Fibroblast of the aortic adventitia (primary cell): ENCODE results near the gene TSHZ3. TPM values are rescaled to one million over a fixed set of nuclear protein-coding genes. Genes with fewer than 3 reads are reported as not detected.

Experiments used
- DNase-seq: peaks from one replicate; pipeline ENCODE4 v3.0.0-alpha.2; 2010; ENCODE audit warnings: low read depth
- H3K4me3 ChIP-seq: 2 replicates; pipeline ENCODE4 v1.5.1; 2011; ENCODE audit warnings: low read depth, mild to moderate bottlenecking, control low read depth, low read length, moderate library complexity
- CTCF ChIP-seq: IDR thresholded peaks from 2 replicates; pipeline ENCODE4 v1.5.1; 2011; ENCODE audit warnings: mild to moderate bottlenecking, low read length, control low read depth, inconsistent platforms; ENCODE audit not compliant: insufficient read depth
- total RNA-seq: library from RNA; depleted of rRNA; stranded (reverse); fragments of >200 nt; gene quantifications from 2 replicates; pipeline ENCODE4 v1.2.3, GENCODE V29; 2012; ENCODE audit warnings: low replicate concordance

TSHZ3 gene
- total RNA-seq, 1 donor = 14.0 TPM

GRCh38 chr19:31261019-31261602 is 88.1 kb downstream of the TSHZ3 start:
- no peak for TF ChIP-seq CTCF
- no peak for DNase-seq
- H3K4me3 ChIP-seq = no peak overlapping the region

GRCh38 chr19:31260171-31260933 is 88.9 kb downstream of the TSHZ3 start:
- no peak for DNase-seq
- H3K4me3 ChIP-seq = no peak overlapping the region
- TF ChIP-seq CTCF = no peak

GRCh38 chr19:31258211-31259052 is 90.8 kb downstream of the TSHZ3 start:
- no peak for TF ChIP-seq CTCF
- no peak overlapping the region for H3K4me3 ChIP-seq
- DNase-seq = no peak

- TF ChIP-seq CTCF = no peak
- no peak for DNase-seq
- H3K4me3 ChIP-seq = no peak overlapping the region
Measured at GRCh38 chr19:31257426-31258130, 91.7 kb downstream of the TSHZ3 start.

GRCh38 chr19:31257025-31257424 is 92.2 kb downstream of the TSHZ3 start:
- no peak for DNase-seq
- no peak overlapping the region for H3K4me3 ChIP-seq
- no peak for TF ChIP-seq CTCF

GRCh38 chr19:31256593-31256960 is 92.7 kb downstream of the TSHZ3 start:
- H3K4me3 ChIP-seq = no peak overlapping the region

More at GRCh38 chr19:31256593-31256960, 92.7 kb downstream of the TSHZ3 start:
- DNase-seq = no peak
- no peak for TF ChIP-seq CTCF
